ENCODE measurements around the gene PTPN1. TPM values are rescaled to one million over a fixed set of nuclear protein-coding genes. Genes with fewer than 3 reads are reported as not detected.

Gene PTPN1
- total RNA-seq, 1 donor = 28.6 TPM

DNA sequence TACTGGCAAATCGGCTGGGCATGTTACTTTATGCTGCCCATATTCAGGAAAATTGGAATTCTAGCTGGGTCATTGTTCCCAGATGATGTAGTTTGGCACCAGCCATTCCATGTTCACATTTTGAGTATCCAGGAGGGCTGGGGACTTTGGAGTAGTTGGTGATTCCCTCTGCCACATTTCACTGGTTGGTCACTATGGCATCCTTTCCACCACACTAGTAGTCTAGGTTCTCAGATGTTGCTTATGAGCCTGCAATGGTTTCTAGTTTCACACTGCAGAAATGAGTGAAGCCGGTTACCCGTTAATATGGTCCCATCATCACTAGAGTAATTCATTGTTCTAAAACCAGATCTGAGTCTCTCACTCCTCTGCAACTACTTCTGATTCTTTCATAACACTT is 4.6 kb downstream of the PTPN1 start:
- H2AFZ ChIP-seq (ENCODE audit: low read length) = no peak overlapping the region
- no peaks in the 10 kb centered on the region for H3K9me3 ChIP-seq (ENCODE audit: low read depth, low read length)
- H3K4me3 ChIP-seq (ENCODE audit: insufficient read depth, low read length) = no peak overlapping the region
- DNase-seq (ENCODE audit: insufficient read length, low spot score, missing footprints) = no peak
- peaks cover 71% of the 10 kb centered on the region for H3K4me1 ChIP-seq (ENCODE audit: insufficient read depth, low read length)
- H4K20me1 ChIP-seq (ENCODE audit: insufficient read depth, low read length) = peaks cover 39% of the 10 kb centered on the region
- peaks cover 95% of the 10 kb centered on the region for H3K79me2 ChIP-seq (ENCODE audit: insufficient read depth, low read length)
- TF ChIP-seq, protein P1, sequence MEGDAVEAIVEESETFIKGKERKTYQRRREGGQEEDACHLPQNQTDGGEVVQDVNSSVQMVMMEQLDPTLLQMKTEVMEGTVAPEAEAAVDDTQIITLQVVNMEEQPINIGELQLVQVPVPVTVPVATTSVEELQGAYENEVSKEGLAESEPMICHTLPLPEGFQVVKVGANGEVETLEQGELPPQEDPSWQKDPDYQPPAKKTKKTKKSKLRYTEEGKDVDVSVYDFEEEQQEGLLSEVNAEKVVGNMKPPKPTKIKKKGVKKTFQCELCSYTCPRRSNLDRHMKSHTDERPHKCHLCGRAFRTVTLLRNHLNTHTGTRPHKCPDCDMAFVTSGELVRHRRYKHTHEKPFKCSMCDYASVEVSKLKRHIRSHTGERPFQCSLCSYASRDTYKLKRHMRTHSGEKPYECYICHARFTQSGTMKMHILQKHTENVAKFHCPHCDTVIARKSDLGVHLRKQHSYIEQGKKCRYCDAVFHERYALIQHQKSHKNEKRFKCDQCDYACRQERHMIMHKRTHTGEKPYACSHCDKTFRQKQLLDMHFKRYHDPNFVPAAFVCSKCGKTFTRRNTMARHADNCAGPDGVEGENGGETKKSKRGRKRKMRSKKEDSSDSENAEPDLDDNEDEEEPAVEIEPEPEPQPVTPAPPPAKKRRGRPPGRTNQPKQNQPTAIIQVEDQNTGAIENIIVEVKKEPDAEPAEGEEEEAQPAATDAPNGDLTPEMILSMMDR (IDR thresholded peaks at IDR 0.05; ENCODE audit: extremely low read depth, low read depth, low read length) = no peak
- no peaks in the 10 kb centered on the region for H3K27me3 ChIP-seq (ENCODE audit: insufficient read depth, low read length)
- H3K36me3 ChIP-seq (ENCODE audit: insufficient read depth, low read length) = no peaks in the 10 kb centered on the region
- H3K4me2 ChIP-seq (ENCODE audit: insufficient read depth, low read length) = no peak overlapping the region
- H3K27ac ChIP-seq (ENCODE audit: low read depth, low read length) = peak overlapping the region; percentile 73

GRCh38 chr20:50515471-50516106 is 5.4 kb downstream of the PTPN1 start:
- no peaks in the 10 kb centered on the region for H3K36me3 ChIP-seq (ENCODE audit: insufficient read depth, low read length)
- H3K9me3 ChIP-seq (ENCODE audit: low read depth, low read length) = no peaks in the 10 kb centered on the region
- no peak overlapping the region for H3K4me3 ChIP-seq (ENCODE audit: insufficient read depth, low read length)
- no peak overlapping the region for H2AFZ ChIP-seq (ENCODE audit: low read length)
- H3K27me3 ChIP-seq (ENCODE audit: insufficient read depth, low read length) = no peaks in the 10 kb centered on the region
- TF ChIP-seq, protein P1 (IDR thresholded peaks at IDR 0.05; ENCODE audit: extremely low read depth, low read depth, low read length) = no peak
- H3K27ac ChIP-seq (ENCODE audit: low read depth, low read length) = peak overlapping the region; percentile 27
- H3K79me2 ChIP-seq (ENCODE audit: insufficient read depth, low read length) = peaks cover 99% of the 10 kb centered on the region
- DNase-seq (ENCODE audit: insufficient read length, low spot score, missing footprints) = no peak
- H4K20me1 ChIP-seq (ENCODE audit: insufficient read depth, low read length) = peaks cover 39% of the 10 kb centered on the region
- no peak overlapping the region for H3K4me2 ChIP-seq (ENCODE audit: insufficient read depth, low read length)
- peaks cover 76% of the 10 kb centered on the region for H3K4me1 ChIP-seq (ENCODE audit: insufficient read depth, low read length)

GRCh38 chr20:50516180-50516934 is 6.2 kb downstream of the PTPN1 start:
- no peak overlapping the region for H3K4me3 ChIP-seq (ENCODE audit: insufficient read depth, low read length)
- peaks cover 99% of the 10 kb centered on the region for H3K79me2 ChIP-seq (ENCODE audit: insufficient read depth, low read length)
- no peaks in the 10 kb centered on the region for H3K36me3 ChIP-seq (ENCODE audit: insufficient read depth, low read length)
- no peak overlapping the region for H3K4me2 ChIP-seq (ENCODE audit: insufficient read depth, low read length)
- H3K27me3 ChIP-seq (ENCODE audit: insufficient read depth, low read length) = no peaks in the 10 kb centered on the region
- H3K27ac ChIP-seq (ENCODE audit: low read depth, low read length) = peak overlapping the region; percentile 2
- DNase-seq (ENCODE audit: insufficient read length, low spot score, missing footprints) = no peak
- H2AFZ ChIP-seq (ENCODE audit: low read length) = no peak overlapping the region
- peaks cover 38% of the 10 kb centered on the region for H4K20me1 ChIP-seq (ENCODE audit: insufficient read depth, low read length)
- H3K4me1 ChIP-seq (ENCODE audit: insufficient read depth, low read length) = peaks cover 82% of the 10 kb centered on the region
- TF ChIP-seq, protein P1 (IDR thresholded peaks at IDR 0.05; ENCODE audit: extremely low read depth, low read depth, low read length) = no peak
- H3K9me3 ChIP-seq (ENCODE audit: low read depth, low read length) = no peaks in the 10 kb centered on the region

All from osteoblast (primary cell).